IgD-negative memory B cell (primary cell): ENCODE measurements around the gene SNAPC4. TPM values are rescaled to one million over a fixed set of nuclear protein-coding genes. Genes with fewer than 3 reads are reported as not detected.
"Not testable (repeated sequence)": the region's sequence is repeated elsewhere in the genome, so short reads cannot be mapped to it uniquely, and the experiment has no call there.

Experiments used
- H3K27ac Mint-ChIP-seq, 3 donors: one replicate each; pipeline ENCODE4 v1.8.0; 2020 to 2022; ENCODE audit warnings: mild to moderate bottlenecking in 3 of 3, mixed read lengths in 3 of 3, moderate library complexity in 1 of 3
- H3K27me3 Mint-ChIP-seq: one replicate; pipeline ENCODE4 v1.8.0; 2021; ENCODE audit warnings: mixed read lengths
- H3K36me3 Mint-ChIP-seq: one replicate; pipeline ENCODE4 v1.8.0; 2020; ENCODE audit warnings: mild to moderate bottlenecking, mixed read lengths
- H3K4me1 Mint-ChIP-seq, 3 donors: one replicate each; pipeline ENCODE4 v1.8.0; 2020 to 2022; ENCODE audit warnings: mixed read lengths in 3 of 3, mild to moderate bottlenecking in 1 of 3
- H3K4me3 Mint-ChIP-seq, 4 donors: one replicate each; pipeline ENCODE4 v1.8.0; 2020 to 2022; ENCODE audit warnings: mild to moderate bottlenecking in 4 of 4, mixed read lengths in 4 of 4, moderate library complexity in 3 of 4
- H3K9me3 Mint-ChIP-seq, 3 donors: one replicate each; pipeline ENCODE4 v1.8.0; 2020 to 2021; ENCODE audit warnings: mixed read lengths in 3 of 3, mild to moderate bottlenecking in 1 of 3
- polyA plus RNA-seq: library from polyadenylated mRNA; unstranded; fragments of 300-500 nt; fragmentation: Illumina TruSeq; gene quantifications from one replicate; pipeline ENCODE4 v1.2.3, GENCODE V29; 2021

SNAPC4 gene
- polyA plus RNA-seq, 1 donor from 2014 or later = 3.8 TPM

GRCh38 chr9:136437430-136437829, 37.5 kb upstream of the SNAPC4 start:
- no peak overlapping the region for H3K27ac Mint-ChIP-seq
- no peaks in the 10 kb centered on the region for H3K27me3 Mint-ChIP-seq
- H3K36me3 Mint-ChIP-seq = no peaks in the 10 kb centered on the region
- H3K4me3 Mint-ChIP-seq = peak overlapping the region; percentile 55 to 95 (median 87)
- H3K4me1 Mint-ChIP-seq = peaks cover 7 to 22% (median 17%) of the 10 kb centered on the region in 3 donors
- H3K9me3 Mint-ChIP-seq = no peaks in the 10 kb centered on the region

DNA sequence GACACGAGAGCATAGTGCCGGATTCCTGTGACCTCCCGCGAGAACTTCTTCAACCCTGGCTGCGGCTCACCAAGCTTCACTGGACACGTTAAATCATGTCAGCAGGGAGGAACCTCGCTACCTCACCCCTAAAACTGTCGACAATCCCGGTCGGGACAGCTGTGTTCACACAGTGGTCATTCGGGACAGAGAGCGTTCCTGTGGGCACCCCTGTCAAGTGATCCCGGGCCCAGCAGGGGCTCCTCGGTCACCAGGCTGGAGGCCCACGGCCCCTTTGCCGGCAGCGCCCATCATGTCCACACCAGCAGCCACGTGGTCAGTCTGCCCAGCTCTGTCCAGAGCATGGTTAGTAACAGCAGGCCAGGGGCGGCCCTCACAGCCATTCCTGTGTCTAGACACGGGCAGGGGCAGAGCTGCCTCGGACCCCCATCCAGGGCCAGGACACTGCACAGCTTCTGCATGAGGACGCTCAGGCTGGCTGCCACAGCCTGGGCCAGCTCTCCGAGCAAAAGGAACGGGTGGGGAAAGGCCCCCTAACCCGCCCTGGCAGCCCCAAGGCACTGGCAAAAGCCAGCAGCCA, 36.2 kb upstream of the SNAPC4 start:
- Mint-ChIP-seq H3K27me3 (no peaks in the 10 kb centered on the region), H3K27ac (peak overlapping the region in 1 of 3 donors; percentile 76), H3K36me3 (no peaks in the 10 kb centered on the region), H3K9me3 (no peaks in the 10 kb centered on the region), H3K4me3 (peak overlapping the region in 2 of 4 donors; percentile 23 to 81), H3K4me1 (peaks cover 7 to 22% (median 17%) of the 10 kb centered on the region in 3 donors)

- H3K27ac Mint-ChIP-seq = no peak overlapping the region
- no peaks in the 10 kb centered on the region for H3K36me3 Mint-ChIP-seq
- no peaks in the 10 kb centered on the region for H3K27me3 Mint-ChIP-seq
- H3K4me3 Mint-ChIP-seq = no peak overlapping the region
- H3K9me3 Mint-ChIP-seq = no peaks in the 10 kb centered on the region
- H3K4me1 Mint-ChIP-seq = peaks cover 7 to 21% (median 17%) of the 10 kb centered on the region in 3 donors
Observed at GRCh38 chr9:136434580-136435169, 34.7 kb upstream of the SNAPC4 start.

DNA sequence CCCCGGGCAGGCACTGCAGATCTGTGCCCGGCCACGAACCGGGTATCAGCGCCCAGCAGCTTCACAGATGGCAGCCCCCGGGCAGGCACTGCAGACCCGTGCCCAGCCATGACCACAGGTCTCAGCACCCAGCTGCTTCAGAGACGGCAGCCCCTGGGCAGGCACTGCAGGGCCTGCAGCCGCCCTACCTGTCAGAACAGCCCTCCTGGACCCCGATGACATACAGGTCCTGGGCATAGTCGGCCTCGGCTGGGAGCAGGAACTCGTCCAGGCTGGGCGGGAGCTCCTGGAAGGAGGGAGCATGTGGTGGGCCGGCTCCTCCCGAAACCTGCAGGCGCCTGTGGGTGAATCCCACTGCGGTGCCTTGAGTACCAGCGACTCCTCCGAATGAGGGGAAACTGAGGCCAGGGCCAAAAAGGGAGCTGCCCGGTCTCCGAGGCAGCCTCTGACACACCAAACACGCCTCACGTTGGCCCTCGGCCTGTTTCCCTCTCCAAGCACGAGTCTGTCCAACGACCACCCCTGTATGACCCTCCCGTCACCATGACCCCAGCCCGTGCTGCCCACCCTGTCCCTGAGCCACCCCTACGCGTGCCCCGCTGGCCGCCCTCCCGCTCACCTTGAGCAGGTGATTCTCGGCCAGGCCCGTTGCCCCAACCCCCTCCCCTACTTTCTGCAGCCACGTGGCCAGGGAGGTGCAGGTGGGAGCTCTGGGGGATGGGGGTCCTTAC, 34.0 kb upstream of the SNAPC4 start:
- Mint-ChIP-seq H3K27ac (no peak overlapping the region), H3K27me3 (no peaks in the 10 kb centered on the region), H3K36me3 (no peaks in the 10 kb centered on the region), H3K9me3 (no peaks in the 10 kb centered on the region), H3K4me3 (peak overlapping the region in 1 of 4 donors; percentile 37), H3K4me1 (peaks cover 7 to 21% (median 17%) of the 10 kb centered on the region in 3 donors)

DNA sequence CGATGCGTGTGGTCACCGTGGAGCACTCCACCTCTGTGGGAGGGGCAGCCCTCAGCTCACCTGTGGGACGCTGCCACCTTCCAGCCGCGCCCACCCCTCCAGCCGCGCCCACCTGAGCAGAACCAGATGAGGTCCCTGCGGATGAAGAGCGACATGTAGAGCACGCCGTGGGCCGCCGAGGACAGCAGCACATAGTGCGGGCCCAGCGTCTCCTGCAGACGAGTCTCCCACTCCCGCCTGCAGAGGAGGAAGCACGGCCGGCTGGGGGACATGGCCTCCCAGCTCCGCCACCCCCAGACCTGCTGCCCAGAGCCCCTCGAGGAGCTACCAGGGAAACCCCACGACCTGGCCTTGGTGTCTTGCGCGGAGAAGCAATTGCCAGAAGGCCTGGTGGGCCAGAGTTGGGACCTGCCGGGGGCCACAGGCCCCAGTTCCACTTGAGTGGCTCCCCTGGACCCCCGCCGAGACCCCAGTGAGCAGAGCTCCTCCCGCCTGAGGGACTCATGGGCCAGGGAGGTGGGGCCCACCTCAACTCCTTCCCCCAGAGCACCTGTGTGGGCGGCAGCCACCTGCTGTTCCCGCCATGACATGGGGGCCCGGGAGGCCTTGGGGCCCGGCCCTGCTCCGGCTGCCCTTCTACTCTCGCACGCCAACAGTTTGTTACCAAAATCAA, 33.2 kb upstream of the SNAPC4 start:
- Mint-ChIP-seq H3K36me3 (no peaks in the 10 kb centered on the region), H3K27me3 (no peaks in the 10 kb centered on the region), H3K4me1 (peaks cover 7 to 17% (median 14%) of the 10 kb centered on the region in 3 donors), H3K4me3 (no peak overlapping the region), H3K9me3 (no peaks in the 10 kb centered on the region), H3K27ac (no peak overlapping the region)

- no peak overlapping the region for H3K4me3 Mint-ChIP-seq
- no peak overlapping the region for H3K27ac Mint-ChIP-seq
- H3K4me1 Mint-ChIP-seq = peaks cover 7 to 13% (median 10%) of the 10 kb centered on the region in 3 donors
- H3K27me3 Mint-ChIP-seq = no peaks in the 10 kb centered on the region
- H3K9me3 Mint-ChIP-seq = no peaks in the 10 kb centered on the region
- H3K36me3 Mint-ChIP-seq = no peaks in the 10 kb centered on the region
Observed at GRCh38 chr9:136432591-136432990, 32.6 kb upstream of the SNAPC4 start.

- Mint-ChIP-seq H3K27me3 (no peaks in the 10 kb centered on the region), H3K27ac (no peak overlapping the region), H3K4me3 (no peak overlapping the region), H3K36me3 (peaks cover under 1% of the 10 kb centered on the region), H3K9me3 (no peaks in the 10 kb centered on the region), H3K4me1 (peaks cover 3 to 6% (median 5%) of the 10 kb centered on the region in 3 donors)
Observed at GRCh38 chr9:136431782-136432350, 31.9 kb upstream of the SNAPC4 start.

- H3K9me3 Mint-ChIP-seq = no peaks in the 10 kb centered on the region
- no peak overlapping the region for H3K4me3 Mint-ChIP-seq
- peaks cover 2% of the 10 kb centered on the region for H3K36me3 Mint-ChIP-seq
- H3K27ac Mint-ChIP-seq = no peak overlapping the region
- no peaks in the 10 kb centered on the region for H3K4me1 Mint-ChIP-seq
- no peaks in the 10 kb centered on the region for H3K27me3 Mint-ChIP-seq
Observed at GRCh38 chr9:136430588-136431234, 30.7 kb upstream of the SNAPC4 start.

DNA sequence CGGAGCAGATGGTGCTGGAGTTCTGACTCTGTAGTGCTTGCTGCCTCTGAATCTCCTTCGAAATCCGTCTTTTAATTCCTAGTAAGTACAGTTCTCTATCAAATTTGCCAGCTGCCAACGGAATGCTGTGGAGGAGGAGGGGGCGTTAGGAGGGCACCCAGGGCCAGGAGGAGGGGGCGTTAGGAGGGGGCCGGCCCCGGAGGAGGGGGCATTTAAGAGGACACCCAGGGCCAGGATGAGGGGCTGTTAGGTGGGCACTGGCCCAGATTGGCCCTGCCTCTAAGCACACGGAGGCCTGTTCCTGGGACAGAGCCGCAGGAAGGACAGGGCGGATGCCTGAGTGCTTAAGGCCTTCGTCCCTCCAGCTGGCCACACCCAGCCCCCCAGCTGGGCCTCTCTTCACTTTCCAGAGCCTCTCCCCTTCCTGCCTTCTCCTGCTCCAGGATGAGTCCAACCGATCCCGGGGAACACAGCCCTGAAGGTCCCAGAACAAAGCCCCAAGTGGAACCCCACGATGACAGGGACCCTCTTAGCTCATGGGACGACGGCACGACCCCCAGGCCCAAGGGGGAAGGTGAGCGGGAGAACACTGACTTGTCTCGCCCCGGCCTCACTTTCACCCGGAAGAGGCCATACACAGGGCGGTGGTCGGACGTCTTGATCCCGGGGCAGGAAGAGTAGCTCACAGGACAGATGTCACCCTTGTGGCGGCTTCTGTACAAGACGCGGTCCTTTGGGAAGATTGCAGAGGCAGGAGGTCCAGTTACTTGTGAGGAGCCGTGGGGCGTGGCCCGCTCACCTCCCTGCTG, 29.9 kb upstream of the SNAPC4 start:
- Mint-ChIP-seq H3K4me1 (no peaks in the 10 kb centered on the region), H3K4me3 (no peak overlapping the region), H3K36me3 (peaks cover 2% of the 10 kb centered on the region), H3K27me3 (no peaks in the 10 kb centered on the region), H3K27ac (no peak overlapping the region), H3K9me3 (no peaks in the 10 kb centered on the region)

DNA sequence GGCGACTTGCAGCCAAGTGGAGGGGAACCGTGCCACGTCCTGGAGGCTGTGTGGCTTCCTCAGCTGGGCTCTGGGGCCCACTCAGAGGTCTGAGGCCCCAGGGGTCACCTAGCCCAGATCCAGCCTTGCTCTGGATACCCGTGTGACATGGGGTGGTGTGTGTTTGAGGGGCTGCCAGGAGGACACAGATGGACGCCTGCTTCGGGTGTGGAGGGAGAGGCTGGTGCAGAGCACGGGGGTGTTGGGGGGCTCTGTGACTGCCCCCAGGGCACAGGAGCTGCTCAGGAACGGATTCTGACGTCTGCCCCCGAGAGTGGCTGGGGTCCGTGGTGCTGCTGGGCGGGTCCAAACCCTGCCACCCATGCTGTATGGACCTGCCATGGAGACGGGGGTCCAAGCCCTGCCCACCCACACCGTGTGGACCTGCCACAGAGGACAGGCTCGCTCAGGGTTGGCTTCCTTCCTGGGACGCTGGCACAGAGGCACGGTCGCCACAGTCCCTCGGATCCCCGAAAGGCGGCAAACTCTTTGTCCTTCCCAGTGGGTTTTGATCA, 29.2 kb upstream of the SNAPC4 start:
- H3K9me3 Mint-ChIP-seq = no peaks in the 10 kb centered on the region
- H3K4me1 Mint-ChIP-seq = no peaks in the 10 kb centered on the region
- peaks cover 2% of the 10 kb centered on the region for H3K36me3 Mint-ChIP-seq
- no peak overlapping the region for H3K27ac Mint-ChIP-seq
- no peak overlapping the region for H3K4me3 Mint-ChIP-seq
- H3K27me3 Mint-ChIP-seq = no peaks in the 10 kb centered on the region

DNA sequence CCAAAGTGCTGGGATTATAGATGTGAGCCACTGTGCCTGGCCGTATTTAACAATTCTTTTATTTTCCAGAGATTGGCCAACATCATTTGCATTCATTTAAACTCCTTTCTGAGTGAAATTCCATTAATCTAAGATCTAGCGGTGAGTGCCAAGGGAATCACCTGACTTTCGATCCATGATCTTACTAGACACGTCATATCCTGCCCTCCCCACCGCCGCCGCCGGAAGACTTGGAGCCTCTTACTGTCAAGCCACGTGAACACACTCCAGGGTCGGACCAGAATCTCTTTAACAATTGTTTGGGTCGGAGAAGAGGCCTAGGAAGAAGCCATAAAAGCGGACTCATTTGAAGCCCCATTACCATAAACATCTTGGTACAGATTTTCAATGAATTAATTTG, 26.8 kb upstream of the SNAPC4 start:
- H3K9me3 Mint-ChIP-seq = no peaks in the 10 kb centered on the region
- no peaks in the 10 kb centered on the region for H3K4me1 Mint-ChIP-seq
- peak overlapping the region in 1 of 3 donors; percentile 64 for H3K27ac Mint-ChIP-seq
- no peaks in the 10 kb centered on the region for H3K27me3 Mint-ChIP-seq
- peaks cover 5% of the 10 kb centered on the region for H3K36me3 Mint-ChIP-seq
- no peak overlapping the region for H3K4me3 Mint-ChIP-seq

DNA sequence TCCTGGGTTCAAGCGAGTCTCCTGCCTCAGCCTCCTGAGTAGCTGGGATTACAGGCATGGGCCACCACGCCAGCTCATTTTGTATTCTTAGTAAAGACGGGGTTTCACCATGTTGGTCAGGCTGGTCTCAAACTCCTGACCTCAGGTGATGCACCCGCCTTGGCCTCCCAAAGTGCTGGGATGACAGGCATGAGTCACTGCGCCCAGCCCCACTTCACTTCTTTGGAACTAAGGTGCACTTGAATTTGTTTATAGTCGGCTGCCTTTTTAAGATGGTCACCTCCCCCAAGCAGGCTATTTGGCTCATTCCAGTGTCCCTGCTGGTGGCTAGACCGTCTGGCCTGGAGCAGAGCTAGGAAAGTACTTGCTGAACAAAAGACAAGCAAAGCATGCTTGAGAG, 25.4 kb upstream of the SNAPC4 start:
- not testable (repeated sequence) for H3K4me3 Mint-ChIP-seq, H3K4me1 Mint-ChIP-seq, H3K36me3 Mint-ChIP-seq, H3K9me3 Mint-ChIP-seq, H3K27me3 Mint-ChIP-seq
- peak overlapping the region in 1 of 3 donors; percentile 39 for H3K27ac Mint-ChIP-seq

- Mint-ChIP-seq H3K36me3 (peaks cover 5% of the 10 kb centered on the region), H3K9me3 (no peaks in the 10 kb centered on the region), H3K4me1 (no peaks in the 10 kb centered on the region), H3K27ac (no peak overlapping the region), H3K4me3 (no peak overlapping the region), H3K27me3 (no peaks in the 10 kb centered on the region)
Observed at GRCh38 chr9:136424750-136425362, 24.9 kb upstream of the SNAPC4 start.
